NCI-H1105 (cell line): ENCODE data around the gene TAF1C.
"Not testable (repeated sequence)": the region's sequence is repeated elsewhere in the genome, so short reads cannot be mapped to it uniquely, and the experiment has no call there.

ENCODE experiments used
- DNase-seq: peaks from one replicate; lab custom pipeline; 2025; lab: John Stamatoyannopoulos, UW

TAF1C gene

GRCh38 chr16:84186685-84187437 lies at the start of gene TAF1C:
TSS of gene TAF1C (minus strand) at chr16:84187057. CDS start at chr16:84184988, 2,069 bp downstream.
- peak; percentile 76 for DNase-seq

- no peak for DNase-seq
Measured at GRCh38 chr16:84234321-84235241, 47.7 kb upstream of the TAF1C start.

- no peak for DNase-seq
Measured at GRCh38 chr16:84233748-84234147, 46.9 kb upstream of the TAF1C start.

GRCh38 chr16:84232969-84233368 lies 46.1 kb upstream of the TAF1C start:
- no peak for DNase-seq

GRCh38 chr16:84232060-84232459 lies 45.2 kb upstream of the TAF1C start:
- no peak for DNase-seq

GRCh38 chr16:84229471-84229870 lies 42.6 kb upstream of the TAF1C start:
- DNase-seq = no peak

GRCh38 chr16:84228256-84228838 lies 41.5 kb upstream of the TAF1C start:
- no peak for DNase-seq

- no peak for DNase-seq
Measured at GRCh38 chr16:84227548-84227947, 40.7 kb upstream of the TAF1C start.

- DNase-seq = no peak
Measured at GRCh38 chr16:84226026-84226425, 39.2 kb upstream of the TAF1C start.

GRCh38 chr16:84225571-84225970 lies 38.7 kb upstream of the TAF1C start:
- no peak for DNase-seq

- no peak for DNase-seq
Measured at GRCh38 chr16:84225126-84225525, 38.3 kb upstream of the TAF1C start.

- DNase-seq = no peak
Measured at GRCh38 chr16:84224554-84224953, 37.7 kb upstream of the TAF1C start.

- DNase-seq = no peak
Measured at GRCh38 chr16:84223456-84223855, 36.6 kb upstream of the TAF1C start.

GRCh38 chr16:84220851-84221250 lies 34.0 kb upstream of the TAF1C start:
- no peak for DNase-seq

GRCh38 chr16:84218956-84219355 lies 32.1 kb upstream of the TAF1C start:
- DNase-seq = no peak

GRCh38 chr16:84218176-84218823 lies 31.4 kb upstream of the TAF1C start:
- DNase-seq = no peak

GRCh38 chr16:84216144-84216543 lies 29.3 kb upstream of the TAF1C start:
- DNase-seq = not testable (repeated sequence)

- DNase-seq = no peak
Measured at GRCh38 chr16:84215531-84215930, 28.7 kb upstream of the TAF1C start.

- DNase-seq = no peak
Measured at GRCh38 chr16:84214451-84215066, 27.7 kb upstream of the TAF1C start.

GRCh38 chr16:84212631-84213030 lies 25.8 kb upstream of the TAF1C start:
- no peak for DNase-seq

GRCh38 chr16:84212154-84212553 lies 25.3 kb upstream of the TAF1C start:
- DNase-seq = no peak

GRCh38 chr16:84209989-84210388 lies 23.1 kb upstream of the TAF1C start:
- no peak for DNase-seq
